ENCODE results near the gene HEY2.
A peak's percentile ranks its signal among the peaks of the same experiment; 100 is the strongest.
"Not testable (repeated sequence)": the region's sequence is repeated elsewhere in the genome, so short reads cannot be mapped to it uniquely, and the experiment has no call there.

HEY2 gene

GRCh38 chr6:125749173-125749864 lies at the start of gene HEY2:
HEY2 (plus strand) TSS chr6:125749632; CDS start chr6:125749777, 145 bp downstream.
- DNase-seq (ENCODE audit: low read depth) = peak; percentile 71

GRCh38 chr6:125700581-125701353 lies 48.7 kb upstream of the HEY2 start:
- DNase-seq (ENCODE audit: low read depth) = no peak

- no peak for DNase-seq (ENCODE audit: low read depth)
Observed at GRCh38 chr6:125701354-125701668, 48.1 kb upstream of the HEY2 start.

- not testable (repeated sequence) for DNase-seq (ENCODE audit: low read depth)
Observed at GRCh38 chr6:125703882-125704281, 45.5 kb upstream of the HEY2 start.

- no peak for DNase-seq (ENCODE audit: low read depth)
Observed at GRCh38 chr6:125707615-125708243, 41.7 kb upstream of the HEY2 start.

GRCh38 chr6:125711013-125711675 lies 38.3 kb upstream of the HEY2 start:
- no peak for DNase-seq (ENCODE audit: low read depth)

- DNase-seq (ENCODE audit: low read depth) = no peak
Observed at GRCh38 chr6:125714441-125715090, 34.9 kb upstream of the HEY2 start.

- DNase-seq (ENCODE audit: low read depth) = no peak
Observed at GRCh38 chr6:125717120-125717731, 32.2 kb upstream of the HEY2 start.

GRCh38 chr6:125718109-125718508 lies 31.3 kb upstream of the HEY2 start:
- DNase-seq (ENCODE audit: low read depth) = no peak

GRCh38 chr6:125722886-125723285 lies 26.5 kb upstream of the HEY2 start:
- no peak for DNase-seq (ENCODE audit: low read depth)

- DNase-seq (ENCODE audit: low read depth) = no peak
Observed at GRCh38 chr6:125727216-125727615, 22.2 kb upstream of the HEY2 start.

- DNase-seq (ENCODE audit: low read depth) = no peak
Observed at GRCh38 chr6:125728739-125729138, 20.7 kb upstream of the HEY2 start.

- DNase-seq (ENCODE audit: low read depth) = no peak
Observed at GRCh38 chr6:125729983-125730382, 19.4 kb upstream of the HEY2 start.

GRCh38 chr6:125732398-125732797 lies 17.0 kb upstream of the HEY2 start:
- no peak for DNase-seq (ENCODE audit: low read depth)

GRCh38 chr6:125733516-125734300 lies 15.7 kb upstream of the HEY2 start:
- no peak for DNase-seq (ENCODE audit: low read depth)

GRCh38 chr6:125738276-125738675 lies 11.2 kb upstream of the HEY2 start:
- no peak for DNase-seq (ENCODE audit: low read depth)

GRCh38 chr6:125739364-125739763 lies 10.1 kb upstream of the HEY2 start:
- no peak for DNase-seq (ENCODE audit: low read depth)

- no peak for DNase-seq (ENCODE audit: low read depth)
Observed at GRCh38 chr6:125741336-125741735, 8.1 kb upstream of the HEY2 start.

- no peak for DNase-seq (ENCODE audit: low read depth)
Observed at GRCh38 chr6:125742024-125742423, 7.4 kb upstream of the HEY2 start.

- no peak for DNase-seq (ENCODE audit: low read depth)
Observed at GRCh38 chr6:125742464-125743120, 6.8 kb upstream of the HEY2 start.

Measured in fibroblast of the conjunctiva (primary cell).